Measurements from ENCODE around the gene ARHGEF1. TPM values are rescaled to one million over a fixed set of nuclear protein-coding genes. Genes with fewer than 3 reads are reported as not detected.

Gene ARHGEF1
- total RNA-seq, 1 donor from 2014 or later: 28.3 TPM

GRCh38 chr19:41929536-41930071, 46.6 kb downstream of the ARHGEF1 start:
- no peak overlapping the region for H3K4me3 ChIP-seq
- H3K36me3 ChIP-seq: no peaks in the 10 kb centered on the region
- DNase-seq: no peak
- intact Hi-C loops (cut with micrococcal nuclease): loop anchor here (10.0 kb wide), 1 partner anchor 65 kb away; the partner anchor contains the start of gene RPS19
- no peak overlapping the region for H3K27ac ChIP-seq (replicated peaks)
- TF ChIP-seq CTCF (IDR thresholded peaks at IDR 0.05; ENCODE audit: borderline replicate concordance): no peak
- no peaks in the 10 kb centered on the region for H3K9me3 ChIP-seq (replicated peaks)
- H3K4me1 ChIP-seq: peaks cover 24% of the 10 kb centered on the region
- H3K27me3 ChIP-seq (ENCODE audit: low read depth): peaks cover 100% of the 10 kb centered on the region

- Histone ChIP-seq H3K27ac (replicated peaks) (no peak overlapping the region), H3K36me3 (no peaks in the 10 kb centered on the region), H3K4me1 (peaks cover 24% of the 10 kb centered on the region), H3K27me3 (ENCODE audit: low read depth) (peaks cover 100% of the 10 kb centered on the region), H3K9me3 (replicated peaks) (no peaks in the 10 kb centered on the region), H3K4me3 (no peak overlapping the region)
- TF ChIP-seq CTCF (IDR thresholded peaks at IDR 0.05; ENCODE audit: borderline replicate concordance): no peak
- DNase-seq: no peak
- intact Hi-C loops (cut with micrococcal nuclease): loop anchor here (10.0 kb wide), 1 partner anchor 66 kb away; the partner anchor contains the start of gene RPS19
These were observed 47.3 kb downstream of the ARHGEF1 start for GRCh38 chr19:41930322-41930722.

DNA sequence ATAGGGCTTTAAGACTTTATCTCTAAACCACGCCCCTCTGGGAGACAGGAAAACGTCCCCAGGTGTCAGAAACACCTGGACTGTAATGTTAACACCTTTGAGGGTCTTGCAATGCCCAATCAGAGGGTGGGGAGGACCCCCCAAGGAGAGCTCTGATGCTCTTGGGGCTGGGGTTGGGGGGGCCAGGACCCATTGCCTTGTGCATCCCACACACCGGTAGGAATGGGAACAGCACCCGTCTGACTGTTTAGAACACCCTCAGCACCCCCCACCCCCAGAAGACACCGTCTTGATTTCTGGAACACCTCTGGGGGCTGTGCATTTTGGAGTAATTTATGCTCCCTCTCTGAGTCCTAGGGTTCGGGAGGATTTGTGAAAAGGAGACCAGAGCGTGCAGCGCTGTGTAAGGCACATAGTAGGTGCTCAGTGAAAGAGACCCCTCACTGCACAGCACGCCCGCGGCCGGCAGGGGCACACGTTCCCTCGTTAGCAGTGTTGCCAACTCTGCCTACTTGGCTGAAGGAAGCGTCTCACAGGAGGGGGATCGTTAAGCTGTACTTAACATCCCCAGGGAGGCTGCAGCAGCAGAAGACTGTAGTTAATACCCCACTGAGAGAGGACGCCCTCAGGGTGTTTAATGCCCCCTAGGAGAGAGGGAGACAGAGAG, 48.1 kb downstream of the ARHGEF1 start:
- H3K36me3 ChIP-seq: no peaks in the 10 kb centered on the region
- H3K4me1 ChIP-seq: peaks cover 24% of the 10 kb centered on the region
- peaks cover 100% of the 10 kb centered on the region for H3K27me3 ChIP-seq (ENCODE audit: low read depth)
- DNase-seq: no peak
- H3K9me3 ChIP-seq (replicated peaks): no peaks in the 10 kb centered on the region
- intact Hi-C loops (cut with micrococcal nuclease): loop anchor here (10.0 kb wide), 1 partner anchor 66 kb away; the partner anchor contains the start of gene RPS19
- no peak overlapping the region for H3K4me3 ChIP-seq
- no peak overlapping the region for H3K27ac ChIP-seq (replicated peaks)
- TF ChIP-seq CTCF (IDR thresholded peaks at IDR 0.05; ENCODE audit: borderline replicate concordance): peak; percentile 15

GRCh38 chr19:41932259-41932719, 49.3 kb downstream of the ARHGEF1 start:
- no peak for DNase-seq
- H3K27ac ChIP-seq (replicated peaks): no peak overlapping the region
- H3K9me3 ChIP-seq (replicated peaks): no peaks in the 10 kb centered on the region
- no peak overlapping the region for H3K4me3 ChIP-seq
- peaks cover 24% of the 10 kb centered on the region for H3K4me1 ChIP-seq
- TF ChIP-seq CTCF (IDR thresholded peaks at IDR 0.05; ENCODE audit: borderline replicate concordance): no peak
- peaks cover 100% of the 10 kb centered on the region for H3K27me3 ChIP-seq (ENCODE audit: low read depth)
- H3K36me3 ChIP-seq: no peaks in the 10 kb centered on the region
- intact Hi-C loops (cut with micrococcal nuclease): loop anchor here (10.0 kb wide), 1 partner anchor 67 kb away; the partner anchor contains the start of gene RPS19

DNA sequence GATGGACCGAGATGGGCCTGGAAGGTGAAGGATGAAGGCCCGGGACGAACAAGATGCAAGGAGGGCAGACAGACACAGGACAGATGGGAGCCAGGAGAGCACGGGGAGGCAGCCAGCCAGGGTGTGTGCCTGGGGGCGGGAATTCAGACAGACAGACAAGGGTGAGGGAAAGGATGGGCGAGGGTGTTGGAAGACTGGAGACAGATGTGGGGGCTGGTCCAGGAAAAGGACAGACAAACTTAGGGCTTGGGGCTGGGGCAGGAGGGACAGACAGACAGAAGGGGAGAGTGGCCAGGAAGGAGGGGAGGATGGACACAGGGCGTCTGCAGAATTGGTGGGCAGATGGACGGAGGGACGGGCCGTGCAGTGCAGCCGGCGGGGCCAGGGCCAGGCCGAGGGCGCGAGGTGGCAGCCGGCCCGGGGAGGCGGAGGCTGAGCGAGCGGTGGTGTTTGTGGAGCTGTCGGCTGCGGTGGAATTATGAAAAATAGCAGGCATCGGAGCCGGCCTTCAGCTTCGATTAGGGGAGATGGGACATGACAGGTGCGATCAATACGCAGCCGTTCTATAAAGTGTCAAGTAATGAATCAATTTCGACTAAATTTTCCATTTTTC, 49.8 kb downstream of the ARHGEF1 start:
- DNase-seq: no peak
- H3K27me3 ChIP-seq (ENCODE audit: low read depth): peaks cover 100% of the 10 kb centered on the region
- H3K9me3 ChIP-seq (replicated peaks): no peaks in the 10 kb centered on the region
- no peak overlapping the region for H3K4me3 ChIP-seq
- peaks cover 20% of the 10 kb centered on the region for H3K4me1 ChIP-seq
- no peak for TF ChIP-seq CTCF (IDR thresholded peaks at IDR 0.05; ENCODE audit: borderline replicate concordance)
- intact Hi-C loops (cut with micrococcal nuclease): loop anchor here (10.0 kb wide), 1 partner anchor 68 kb away; the partner anchor contains the start of gene RPS19
- H3K27ac ChIP-seq (replicated peaks): no peak overlapping the region
- H3K36me3 ChIP-seq: no peaks in the 10 kb centered on the region
